ENCODE data around the gene CLEC2D. TPM values are rescaled to one million over a fixed set of nuclear protein-coding genes. Genes with fewer than 3 reads are reported as not detected.
A peak's percentile ranks its signal among the peaks of the same experiment; 100 is the strongest.

Gene CLEC2D
- total RNA-seq, 4 donors from 2014 or later, result 3.4 to 7.5 (median 3.8) TPM

DNA sequence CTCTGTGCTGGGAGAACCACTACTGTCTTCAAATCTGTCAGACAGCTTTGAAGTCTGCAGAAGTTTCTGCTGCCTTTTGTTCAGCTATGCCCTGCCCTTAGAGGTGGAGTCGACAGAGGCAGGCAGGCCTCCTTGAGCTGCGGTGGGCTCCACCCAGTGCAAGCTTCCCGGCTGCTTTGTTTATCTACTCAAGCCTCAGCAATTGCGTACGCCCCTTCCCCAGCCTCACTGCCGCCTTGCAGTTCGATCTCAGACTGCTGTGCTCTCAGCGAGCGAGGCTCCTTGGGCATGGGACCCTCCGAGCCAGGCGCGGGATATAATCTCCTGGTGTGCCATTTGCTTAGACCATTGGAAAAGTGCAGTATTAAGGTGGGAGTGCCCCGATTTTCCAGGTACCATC is 36.7 kb upstream of the CLEC2D start:
- Histone ChIP-seq H3K36me3 (no peaks in the 10 kb centered on the region), H3K9me3 (peaks cover 0 to 7% (median 0%) of the 10 kb centered on the region in 4 donors), H3K27me3 (no peaks in the 10 kb centered on the region), H3K4me3 (no peak overlapping the region), H3K27ac (replicated peaks in 1 of 4) (no peak overlapping the region), H3K4me1 (no peaks in the 10 kb centered on the region)
- 94% methylated on average over 12 of the region's 13 CpGs for WGBS
- DNase-seq (ENCODE audit: extremely low spot score), result no peak
- no peak for TF ChIP-seq EP300 (IDR thresholded peaks at IDR 0.05)
- no peak for TF ChIP-seq POLR2AphosphoS5 (IDR thresholded peaks at IDR 0.05)
- TF ChIP-seq, protein P1, sequence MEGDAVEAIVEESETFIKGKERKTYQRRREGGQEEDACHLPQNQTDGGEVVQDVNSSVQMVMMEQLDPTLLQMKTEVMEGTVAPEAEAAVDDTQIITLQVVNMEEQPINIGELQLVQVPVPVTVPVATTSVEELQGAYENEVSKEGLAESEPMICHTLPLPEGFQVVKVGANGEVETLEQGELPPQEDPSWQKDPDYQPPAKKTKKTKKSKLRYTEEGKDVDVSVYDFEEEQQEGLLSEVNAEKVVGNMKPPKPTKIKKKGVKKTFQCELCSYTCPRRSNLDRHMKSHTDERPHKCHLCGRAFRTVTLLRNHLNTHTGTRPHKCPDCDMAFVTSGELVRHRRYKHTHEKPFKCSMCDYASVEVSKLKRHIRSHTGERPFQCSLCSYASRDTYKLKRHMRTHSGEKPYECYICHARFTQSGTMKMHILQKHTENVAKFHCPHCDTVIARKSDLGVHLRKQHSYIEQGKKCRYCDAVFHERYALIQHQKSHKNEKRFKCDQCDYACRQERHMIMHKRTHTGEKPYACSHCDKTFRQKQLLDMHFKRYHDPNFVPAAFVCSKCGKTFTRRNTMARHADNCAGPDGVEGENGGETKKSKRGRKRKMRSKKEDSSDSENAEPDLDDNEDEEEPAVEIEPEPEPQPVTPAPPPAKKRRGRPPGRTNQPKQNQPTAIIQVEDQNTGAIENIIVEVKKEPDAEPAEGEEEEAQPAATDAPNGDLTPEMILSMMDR (IDR thresholded peaks at IDR 0.05), result no peak
- no peak for TF ChIP-seq POLR2A (IDR thresholded peaks at IDR 0.05; ENCODE audit: low read depth)
- intact Hi-C loops (cut with DNase I), result loop anchor here (5.0 kb wide), 1 partner anchor 75 kb away; no protein-coding TSS in a partner anchor

DNA sequence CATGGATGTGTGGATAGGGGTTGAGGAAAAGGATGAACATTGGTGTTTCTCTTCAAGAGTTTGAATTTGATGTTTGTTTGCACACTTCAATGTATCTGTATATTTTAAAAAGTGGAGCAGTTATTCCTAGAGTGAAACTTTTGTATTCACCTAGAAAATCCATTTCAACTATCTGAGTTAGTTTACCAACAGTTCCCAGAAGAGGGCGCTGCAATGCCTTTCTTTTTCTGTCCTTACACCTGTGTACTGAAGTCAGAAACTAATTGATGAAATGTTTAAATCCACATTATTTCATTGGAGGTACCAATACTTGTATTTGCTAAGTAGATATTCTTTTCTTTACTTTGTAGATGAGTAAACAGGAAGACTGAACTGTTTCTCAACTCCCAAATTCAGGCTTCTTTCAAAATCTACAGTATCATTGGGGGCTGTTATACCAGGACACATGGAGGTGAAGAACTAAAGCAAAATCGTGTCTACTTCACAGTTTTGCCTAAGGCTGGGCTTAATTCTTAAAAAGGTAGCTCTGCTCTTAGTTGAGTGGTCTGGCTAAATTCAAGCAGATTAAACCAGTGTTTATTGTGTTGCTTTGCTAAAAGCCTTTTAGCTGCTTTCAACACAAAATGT is 35.2 kb upstream of the CLEC2D start:
- no peaks in the 10 kb centered on the region for H3K27me3 ChIP-seq
- H3K4me3 ChIP-seq, result no peak overlapping the region
- no peaks in the 10 kb centered on the region for H3K4me1 ChIP-seq
- no peak for TF ChIP-seq POLR2A (IDR thresholded peaks at IDR 0.05; ENCODE audit: low read depth)
- no peak for TF ChIP-seq POLR2AphosphoS5 (IDR thresholded peaks at IDR 0.05)
- TF ChIP-seq, protein P1 (IDR thresholded peaks at IDR 0.05), result peak; percentile 35 to 57 (median 38)
- TF ChIP-seq EP300 (IDR thresholded peaks at IDR 0.05), result no peak
- no peaks in the 10 kb centered on the region for H3K36me3 ChIP-seq
- DNase-seq (ENCODE audit: extremely low spot score), result no peak
- H3K27ac ChIP-seq (replicated peaks in 1 of 4), result no peak overlapping the region
- peaks cover 0 to 7% (median 0%) of the 10 kb centered on the region in 4 donors for H3K9me3 ChIP-seq
- WGBS, result 35% methylated on average over 2 of the region's 2 CpGs
- intact Hi-C loops (cut with DNase I), result loop anchor here (5.0 kb wide), 1 partner anchor 73 kb away; no protein-coding TSS in a partner anchor

DNA sequence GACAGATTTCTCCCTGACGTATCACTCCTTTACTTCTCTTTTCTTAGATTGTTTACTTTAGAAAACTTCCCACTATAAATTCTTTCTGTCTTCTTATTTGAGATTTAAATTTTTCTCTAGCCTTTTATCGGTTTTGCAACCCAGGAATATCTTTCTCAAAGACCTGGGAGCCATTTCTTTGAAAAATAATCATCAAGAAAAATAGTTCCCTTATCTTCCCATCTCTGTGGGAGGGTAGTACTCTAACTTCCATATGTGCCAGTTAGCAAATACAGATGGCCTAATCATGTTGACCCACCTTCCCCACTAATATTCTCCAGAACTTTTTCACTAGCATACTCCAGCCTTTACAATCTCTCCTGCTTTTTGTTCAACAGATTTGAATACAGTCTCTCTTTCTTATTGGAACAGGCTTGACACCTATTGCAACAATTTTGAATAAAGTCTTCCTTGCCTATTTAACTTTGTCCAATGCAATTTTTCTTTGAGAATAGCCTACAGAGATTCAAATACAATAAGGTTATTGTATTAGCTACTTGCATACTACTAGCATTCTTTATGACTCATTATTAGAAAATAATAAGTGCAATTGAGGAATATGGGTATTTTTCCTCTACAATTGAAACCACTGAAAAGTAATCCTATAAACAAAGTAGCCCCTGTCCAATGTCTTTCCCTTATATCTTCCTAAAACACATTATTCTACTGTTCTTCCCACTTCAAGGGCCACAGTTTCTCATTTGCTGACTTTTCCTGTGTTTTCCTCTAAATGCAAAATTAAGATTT is 34.4 kb upstream of the CLEC2D start:
- Histone ChIP-seq H3K36me3 (no peaks in the 10 kb centered on the region), H3K9me3 (peaks cover 0 to 7% (median 0%) of the 10 kb centered on the region in 4 donors), H3K27me3 (no peaks in the 10 kb centered on the region), H3K4me1 (no peaks in the 10 kb centered on the region), H3K27ac (replicated peaks in 1 of 4) (no peak overlapping the region), H3K4me3 (no peak overlapping the region)
- DNase-seq (ENCODE audit: extremely low spot score), result no peak
- intact Hi-C loops (cut with DNase I), result loop anchor here (5.0 kb wide), 1 partner anchor 72 kb away; no protein-coding TSS in a partner anchor
- WGBS, result 64% methylated on average over 2 of the region's 2 CpGs
- TF ChIP-seq POLR2AphosphoS5 (IDR thresholded peaks at IDR 0.05) (no peak), EP300 (IDR thresholded peaks at IDR 0.05) (no peak), POLR2A (IDR thresholded peaks at IDR 0.05; ENCODE audit: low read depth) (no peak)
- TF ChIP-seq, protein P1 (IDR thresholded peaks at IDR 0.05), result no peak

DNA sequence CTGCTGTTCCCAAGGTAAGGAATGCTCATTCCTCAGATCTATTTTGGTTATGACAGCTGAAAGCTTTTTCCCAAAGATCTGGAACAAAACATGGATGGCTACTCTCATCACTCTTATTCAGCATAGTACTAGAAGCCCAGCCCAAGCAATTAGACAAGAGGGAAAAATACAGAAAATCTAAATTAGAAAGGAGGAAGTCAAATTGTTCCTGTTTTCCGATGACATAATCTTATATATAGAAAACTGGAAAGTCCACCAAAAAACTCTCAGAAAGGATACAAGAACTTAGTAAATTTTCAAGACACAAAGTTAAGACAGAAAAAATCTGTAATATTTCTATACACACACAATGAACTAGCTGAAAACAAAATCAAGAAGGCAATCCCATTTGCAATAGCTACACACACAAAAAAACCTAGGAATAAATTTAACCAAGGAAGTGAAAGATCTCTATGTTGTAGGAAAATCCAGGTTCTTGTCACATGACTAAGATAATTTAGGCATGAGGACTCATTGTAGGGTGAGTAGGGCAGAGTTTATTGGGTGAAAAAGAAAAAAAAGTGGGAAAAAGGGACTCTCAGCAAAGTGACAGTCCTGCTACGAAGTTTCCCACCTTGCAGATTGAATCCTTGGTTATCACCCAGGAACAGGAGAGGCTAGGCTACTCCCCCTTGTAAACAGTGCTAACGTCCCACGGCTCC is 33.2 kb upstream of the CLEC2D start:
- no peak for DNase-seq (ENCODE audit: extremely low spot score)
- H3K9me3 ChIP-seq, result peaks cover 0 to 7% (median 0%) of the 10 kb centered on the region in 4 donors
- no peaks in the 10 kb centered on the region for H3K4me1 ChIP-seq
- 92% methylated on average over 4 of the region's 4 CpGs for WGBS
- H3K4me3 ChIP-seq, result no peak overlapping the region
- intact Hi-C loops (cut with DNase I), result no loop called here
- no peak overlapping the region for H3K27ac ChIP-seq (replicated peaks in 1 of 4)
- H3K36me3 ChIP-seq, result no peaks in the 10 kb centered on the region
- no peaks in the 10 kb centered on the region for H3K27me3 ChIP-seq
- TF ChIP-seq POLR2AphosphoS5 (IDR thresholded peaks at IDR 0.05) (no peak), EP300 (IDR thresholded peaks at IDR 0.05) (no peak), POLR2A (IDR thresholded peaks at IDR 0.05; ENCODE audit: low read depth) (no peak)
- TF ChIP-seq, protein P1 (IDR thresholded peaks at IDR 0.05), result no peak

Measured in esophagus muscularis mucosa (tissue), 4 donors.